SK-N-SH (cell line): ENCODE measurements around the gene MAP3K13. TPM values are rescaled to one million over a fixed set of nuclear protein-coding genes. Genes with fewer than 3 reads are reported as not detected.

ENCODE experiments used
- CTCF ChIA-PET: fragments of 300-600, 350-600 bp; formaldehyde crosslinking; extraction: SDS; loops from one replicate; lab custom pipeline; 2021; lab: Yijun Ruan, JAX
- POLR2A ChIA-PET: fragments of 350-600 bp; sonication (Branson Sonifier 250); formaldehyde crosslinking; extraction: SDS; loops from one replicate; lab custom pipeline; 2020; ENCODE audit warnings: antibody characterized with exemption, inconsistent platforms; lab: Yijun Ruan, JAX
- DNase-seq: peaks from one replicate; pipeline ENCODE4 v3.0.0; 2012
- H2AFZ ChIP-seq: fragments of 200-600 bp; sonication (generic); 2 replicates; pipeline ENCODE4 v1.8.1; 2016; ENCODE audit warnings: antibody characterized with exemption, mild to moderate bottlenecking, low read depth
- H3F3A ChIP-seq: fragments of 200-600 bp; sonication (generic); replicated peaks from 2 replicates; pipeline ENCODE3; 2016; ENCODE audit warnings: antibody characterized with exemption, mild to moderate bottlenecking; ENCODE audit not compliant: insufficient read depth
- H3K27ac ChIP-seq, 2 experiments: fragments of 200-500 bp in 1 of 2; fragments of 200-600 bp in 1 of 2; sonication (Bioruptor generic) in 1 of 2; sonication (generic), shearing (Covaris generic) in 1 of 2; 2 replicates each; pipeline versions ENCODE4 v1.5.1 to v1.6.1; 2014 to 2016; ENCODE audit warnings: low read depth in 2 of 2, inconsistent platforms in 1 of 2, low read length in 1 of 2, mild to moderate bottlenecking in 1 of 2, mixed read lengths in 1 of 2
- H3K27me3 ChIP-seq: fragments of 200-600 bp; sonication (generic), shearing (Covaris generic); 2 replicates; pipeline ENCODE4 v1.6.1; 2016; ENCODE audit warnings: mixed run types; ENCODE audit not compliant: insufficient read depth
- H3K36me3 ChIP-seq, 2 experiments: fragments of 200-500 bp in 1 of 2; fragments of 200-600 bp in 1 of 2; sonication (Bioruptor generic) in 1 of 2; sonication (generic) in 1 of 2; replicated peaks in 1 of 2; 2 replicates each; pipeline versions ENCODE3 to v1.5.1; 2014 to 2016; ENCODE audit warnings: low read length in 1 of 2, mild to moderate bottlenecking in 1 of 2; ENCODE audit not compliant: insufficient read depth in 2 of 2, control insufficient read depth in 1 of 2
- H3K4me1 ChIP-seq, 2 experiments: fragments of 200-500 bp in 1 of 2; fragments of 200-600 bp in 1 of 2; sonication (Bioruptor generic) in 1 of 2; sonication (generic), shearing (Covaris generic) in 1 of 2; 2 replicates each; pipeline versions ENCODE4 v1.5.1 to v1.6.1; 2014 to 2016; ENCODE audit warnings: low read depth in 1 of 2, low read length in 1 of 2, mixed run types in 1 of 2; ENCODE audit not compliant: insufficient read depth in 2 of 2, control insufficient read depth in 1 of 2
- H3K4me2 ChIP-seq: fragments of 200-600 bp; sonication (generic), shearing (Covaris generic); 2 replicates; pipeline ENCODE4 v1.6.1; 2017; ENCODE audit warnings: mixed run types
- H3K4me3 ChIP-seq, 2 experiments: fragments of 200-500 bp in 1 of 2; fragments of 200-600 bp in 1 of 2; sonication (Bioruptor generic) in 1 of 2; sonication (generic), shearing (Covaris generic) in 1 of 2; 2 replicates each; pipeline versions ENCODE4 v1.5.1 to v1.8.1; 2014 to 2016; ENCODE audit warnings: low read depth in 2 of 2, inconsistent platforms in 1 of 2, low read length in 1 of 2, mild to moderate bottlenecking in 1 of 2, mixed read lengths in 1 of 2, moderate library complexity in 1 of 2
- H3K79me2 ChIP-seq: fragments of 200-600 bp; sonication (generic); 2 replicates; pipeline ENCODE4 v1.8.1; 2017; ENCODE audit warnings: mild to moderate bottlenecking; ENCODE audit not compliant: insufficient read depth
- H3K9ac ChIP-seq: fragments of 200-600 bp; sonication (generic); 2 replicates; pipeline ENCODE4 v1.6.1; 2017; ENCODE audit warnings: mixed run types
- H3K9me2 ChIP-seq: fragments of 200-600 bp; sonication (generic); 2 replicates; pipeline ENCODE4 v1.6.1; 2017; ENCODE audit warnings: mixed run types
- H3K9me3 ChIP-seq: fragments of 200-600 bp; sonication (generic); 2 replicates; pipeline ENCODE4 v1.6.1; 2017; ENCODE audit warnings: mixed run types, mild to moderate bottlenecking, moderate library complexity
- H4K20me1 ChIP-seq: fragments of 200-600 bp; sonication (generic); 2 replicates; pipeline ENCODE4 v1.6.1; 2017; ENCODE audit warnings: mild to moderate bottlenecking, mixed run types; ENCODE audit not compliant: insufficient read depth
- EP300 ChIP-seq, 2 experiments: IDR thresholded peaks; 2 replicates each; pipeline versions ENCODE4 v1.4.0 to v1.6.1; 2012; ENCODE audit warnings: borderline replicate concordance in 1 of 2, low read depth in 1 of 2, low read length in 1 of 2
- FOSL2 ChIP-seq: IDR thresholded peaks from 2 replicates; pipeline ENCODE4 v1.4.0; 2012; ENCODE audit warnings: low read depth, mild to moderate bottlenecking, moderate library complexity, borderline replicate concordance
- FOXJ3 ChIP-seq: sonication (generic); formaldehyde crosslinking; IDR thresholded peaks from 2 replicates; pipeline ENCODE4 v1.5.1; 2020; ENCODE audit warnings: mild to moderate bottlenecking, missing genetic modification reagents
- MEF2A ChIP-seq: IDR thresholded peaks from 2 replicates; pipeline ENCODE4 v1.4.0; 2012; ENCODE audit warnings: low read depth, borderline replicate concordance
- MXI1 ChIP-seq: IDR thresholded peaks from 2 replicates; pipeline ENCODE4 v1.6.1; 2012; ENCODE audit warnings: mild to moderate bottlenecking, low read depth, low read length, improper control_type of control experiment
- NFIC ChIP-seq: IDR thresholded peaks from 2 replicates; pipeline ENCODE4 v1.4.0; 2012; ENCODE audit warnings: borderline replicate concordance
- RAD21 ChIP-seq: IDR thresholded peaks from 2 replicates; pipeline ENCODE4 v1.6.1; 2012; ENCODE audit warnings: mild to moderate bottlenecking, low read length
- RCOR1 ChIP-seq: fragments of 150-350 bp; IDR thresholded peaks from 2 replicates; pipeline ENCODE4 v1.6.1; 2017; ENCODE audit warnings: antibody characterized with exemption, low read length
- RFX5 ChIP-seq: IDR thresholded peaks from 2 replicates; pipeline ENCODE4 v1.6.1; 2012; ENCODE audit warnings: mild to moderate bottlenecking, improper control_type of control experiment, low read length
- RXRA ChIP-seq: IDR thresholded peaks from 2 replicates; pipeline ENCODE4 v1.4.0; 2012; ENCODE audit warnings: low read depth, mild to moderate bottlenecking, borderline replicate concordance
- SIN3A ChIP-seq: IDR thresholded peaks from 2 replicates; pipeline ENCODE4 v1.6.1; 2012; ENCODE audit warnings: low read depth, mild to moderate bottlenecking, low read length, moderate library complexity, borderline replicate concordance
- SMC3 ChIP-seq: IDR thresholded peaks from 2 replicates; pipeline ENCODE4 v1.6.1; 2012; ENCODE audit warnings: low read depth, low read length, improper control_type of control experiment
- TAF1 ChIP-seq: IDR thresholded peaks from 2 replicates; pipeline ENCODE4 v1.6.1; 2012; ENCODE audit warnings: low read depth, mild to moderate bottlenecking, low read length, moderate library complexity, borderline replicate concordance
- TCF12 ChIP-seq: IDR thresholded peaks from 2 replicates; pipeline ENCODE4 v1.4.0; 2012
- TEAD4 ChIP-seq: IDR thresholded peaks from 2 replicates; pipeline ENCODE4 v1.4.0; 2012; ENCODE audit warnings: mild to moderate bottlenecking, borderline replicate concordance; ENCODE audit not compliant: insufficient read depth
- YY1 ChIP-seq: IDR thresholded peaks from 2 replicates; pipeline ENCODE4 v1.4.0; 2012; ENCODE audit warnings: low read depth, mild to moderate bottlenecking
- whole genome bisulfite sequencing: methylation state at CpG from one replicate; pipeline ENCODE4 v1.1.6; 2017; ENCODE audit warnings: low lambda C conversion rate; 5-methylcytosine and 5-hydroxymethylcytosine counted together
- polyA plus RNA-seq, 3 experiments: library from polyadenylated mRNA; depleted of rRNA; stranded (reverse); fragments of >200 nt; gene quantifications; 2 replicates each; pipeline ENCODE4 v1.2.3, GENCODE V29; 2012
- TF ChIP-seq, protein P1 (sequence below): IDR thresholded peaks from 2 replicates; pipeline ENCODE4 v1.4.0; 2012; ENCODE audit warnings: low read depth, borderline replicate concordance
- TF ChIP-seq, protein P2 (sequence below): fragments of 150-350 bp; IDR thresholded peaks from 2 replicates; pipeline ENCODE4 v1.6.1; 2016; ENCODE audit warnings: mild to moderate bottlenecking, low read depth, low read length
- TF ChIP-seq, protein P3 (sequence below): IDR thresholded peaks from 2 replicates; pipeline ENCODE4; 2012
- TF ChIP-seq, protein P4 (sequence below): IDR thresholded peaks from 2 replicates; pipeline ENCODE4 v1.4.0; 2012; ENCODE audit warnings: low read depth

The MAP3K13 gene
- polyA plus RNA-seq, 1 of the 3 experiments (the other 2 are of a cell fraction), result 9.1 TPM

DNA sequence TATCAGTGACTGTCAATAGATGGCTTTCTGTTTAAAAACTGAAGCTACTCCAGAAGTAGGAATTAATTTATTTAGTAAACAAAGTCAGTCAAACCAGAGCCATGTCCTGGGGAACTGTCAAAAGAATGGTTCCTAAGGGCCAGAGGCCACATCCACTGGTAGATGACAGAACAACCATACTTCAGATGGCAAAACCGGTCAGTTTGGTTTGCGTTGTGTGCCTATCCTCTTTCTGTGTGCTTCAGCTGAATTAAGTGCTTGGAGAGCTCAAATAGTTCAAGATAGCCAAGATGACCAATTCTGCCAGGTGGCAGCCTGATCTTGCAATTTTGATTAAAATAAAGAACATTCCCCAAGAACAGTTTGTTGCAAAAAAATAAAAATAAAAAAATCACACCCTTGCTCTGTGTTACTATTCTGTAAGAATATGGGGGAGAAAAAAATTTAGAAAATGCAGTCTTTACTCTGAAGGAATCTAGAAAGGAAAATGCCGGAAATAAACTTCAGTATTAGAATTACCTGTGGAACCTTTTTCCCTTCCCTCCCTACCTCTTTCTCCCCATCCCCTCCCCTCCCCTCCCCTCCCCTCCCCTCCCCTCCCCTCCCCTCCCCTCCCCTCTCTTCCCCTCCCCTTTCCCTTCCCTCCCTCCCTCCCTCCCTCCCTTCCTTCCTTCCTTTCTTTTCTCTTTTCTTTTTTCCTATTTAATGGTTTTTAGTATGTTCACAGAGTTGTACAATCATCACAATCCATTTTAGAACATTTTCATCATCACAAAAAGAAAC is 2.5 kb downstream of the MAP3K13 start:
- Histone ChIP-seq H3K9me2 (no peaks in the 10 kb centered on the region), H3K27me3 (no peaks in the 10 kb centered on the region), H3K9ac (no peak overlapping the region), H3K4me1 (peaks cover 0 to 13% of the 10 kb centered on the region in 2 experiments; a peak in 2 of 4 replicates), H3K9me3 (no peaks in the 10 kb centered on the region)
- CTCF ChIA-PET, result interaction anchor here (0.9 to 1.4 kb wide), 3 partner anchors 12 to 194 kb away, joined by 3 to 4 read pairs (median 4); no protein-coding TSS in a partner anchor
- no peak for DNase-seq
- POLR2A ChIA-PET, result no interaction called here
- TF ChIP-seq TEAD4 (no peak), RFX5 (no peak), RAD21 (no peak), FOXJ3 (CRISPR knock-in tag) (no peak), MXI1 (no peak), MEF2A (no peak), RXRA (no peak), TAF1 (no peak), EP300 (IDR thresholded peaks at IDR 0.05; ENCODE audit: borderline replicate concordance in 1 of 2, low read depth in 1 of 2, low read length in 1 of 2) (no peak), SMC3 (no peak), TCF12 (no peak), FOSL2 (no peak), RCOR1 (no peak), NFIC (no peak), YY1 (no peak), SIN3A (no peak)
- TF ChIP-seq, protein P1, sequence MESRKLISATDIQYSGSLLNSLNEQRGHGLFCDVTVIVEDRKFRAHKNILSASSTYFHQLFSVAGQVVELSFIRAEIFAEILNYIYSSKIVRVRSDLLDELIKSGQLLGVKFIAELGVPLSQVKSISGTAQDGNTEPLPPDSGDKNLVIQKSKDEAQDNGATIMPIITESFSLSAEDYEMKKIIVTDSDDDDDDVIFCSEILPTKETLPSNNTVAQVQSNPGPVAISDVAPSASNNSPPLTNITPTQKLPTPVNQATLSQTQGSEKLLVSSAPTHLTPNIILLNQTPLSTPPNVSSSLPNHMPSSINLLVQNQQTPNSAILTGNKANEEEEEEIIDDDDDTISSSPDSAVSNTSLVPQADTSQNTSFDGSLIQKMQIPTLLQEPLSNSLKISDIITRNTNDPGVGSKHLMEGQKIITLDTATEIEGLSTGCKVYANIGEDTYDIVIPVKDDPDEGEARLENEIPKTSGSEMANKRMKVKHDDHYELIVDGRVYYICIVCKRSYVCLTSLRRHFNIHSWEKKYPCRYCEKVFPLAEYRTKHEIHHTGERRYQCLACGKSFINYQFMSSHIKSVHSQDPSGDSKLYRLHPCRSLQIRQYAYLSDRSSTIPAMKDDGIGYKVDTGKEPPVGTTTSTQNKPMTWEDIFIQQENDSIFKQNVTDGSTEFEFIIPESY, result no peak
- TF ChIP-seq, protein P2, sequence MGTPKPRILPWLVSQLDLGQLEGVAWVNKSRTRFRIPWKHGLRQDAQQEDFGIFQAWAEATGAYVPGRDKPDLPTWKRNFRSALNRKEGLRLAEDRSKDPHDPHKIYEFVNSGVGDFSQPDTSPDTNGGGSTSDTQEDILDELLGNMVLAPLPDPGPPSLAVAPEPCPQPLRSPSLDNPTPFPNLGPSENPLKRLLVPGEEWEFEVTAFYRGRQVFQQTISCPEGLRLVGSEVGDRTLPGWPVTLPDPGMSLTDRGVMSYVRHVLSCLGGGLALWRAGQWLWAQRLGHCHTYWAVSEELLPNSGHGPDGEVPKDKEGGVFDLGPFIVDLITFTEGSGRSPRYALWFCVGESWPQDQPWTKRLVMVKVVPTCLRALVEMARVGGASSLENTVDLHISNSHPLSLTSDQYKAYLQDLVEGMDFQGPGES, result no peak
- TF ChIP-seq, protein P3, sequence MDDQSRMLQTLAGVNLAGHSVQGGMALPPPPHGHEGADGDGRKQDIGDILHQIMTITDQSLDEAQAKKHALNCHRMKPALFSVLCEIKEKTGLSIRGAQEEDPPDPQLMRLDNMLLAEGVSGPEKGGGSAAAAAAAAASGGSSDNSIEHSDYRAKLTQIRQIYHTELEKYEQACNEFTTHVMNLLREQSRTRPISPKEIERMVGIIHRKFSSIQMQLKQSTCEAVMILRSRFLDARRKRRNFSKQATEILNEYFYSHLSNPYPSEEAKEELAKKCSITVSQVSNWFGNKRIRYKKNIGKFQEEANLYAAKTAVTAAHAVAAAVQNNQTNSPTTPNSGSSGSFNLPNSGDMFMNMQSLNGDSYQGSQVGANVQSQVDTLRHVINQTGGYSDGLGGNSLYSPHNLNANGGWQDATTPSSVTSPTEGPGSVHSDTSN, result no peak
- TF ChIP-seq, protein P4, sequence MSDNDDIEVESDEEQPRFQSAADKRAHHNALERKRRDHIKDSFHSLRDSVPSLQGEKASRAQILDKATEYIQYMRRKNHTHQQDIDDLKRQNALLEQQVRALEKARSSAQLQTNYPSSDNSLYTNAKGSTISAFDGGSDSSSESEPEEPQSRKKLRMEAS, result no peak
- TF ChIP-seq, all 33 proteins: peak for 0
- no peak overlapping the region for H3K4me2 ChIP-seq
- H3F3A ChIP-seq, result peaks cover 6% of the 10 kb centered on the region
- H3K79me2 ChIP-seq, result no peaks in the 10 kb centered on the region
- no peak overlapping the region for H3K27ac ChIP-seq
- WGBS, result 72% methylated on average over 3 of the region's 3 CpGs
- H2AFZ ChIP-seq, result no peak overlapping the region
- no peak overlapping the region for H3K4me3 ChIP-seq
- no peaks in the 10 kb centered on the region for H4K20me1 ChIP-seq
- no peaks in the 10 kb centered on the region for H3K36me3 ChIP-seq
